ENCODE results near the gene PDGFB. TPM values are rescaled to one million over a fixed set of nuclear protein-coding genes. Genes with fewer than 3 reads are reported as not detected.

The PDGFB gene
- total and polyA plus RNA-seq, 2 of the 4 experiments (the other 2 are of a cell fraction): 0.07 TPM; not detected in 1

GRCh38 chr22:39284983-39285382 is 40.2 kb upstream of the PDGFB start:
- Histone ChIP-seq H2BK120ac (ENCODE audit: low read depth, low read length) (no peak overlapping the region), H2AK5ac (ENCODE audit: low read depth, low read length) (0 out of 2 replicates have a peak overlapping the region, but pooled peaks have one; percentile 56), H3K18ac (ENCODE audit: low read depth, low read length) (no peak overlapping the region), H3K36me3 (ENCODE audit: control insufficient read depth, insufficient read depth, low read length) (no peaks in the 10 kb centered on the region), H3K4me2 (ENCODE audit: low read depth, low read length) (no peak overlapping the region), H3K23ac (ENCODE audit: low read depth, low read length) (no peak overlapping the region), H3K27ac (ENCODE audit: insufficient read depth, low read length) (no peak overlapping the region), H3K9ac (ENCODE audit: low read depth, low read length) (no peak overlapping the region), H3K4me3 (ENCODE audit: insufficient read depth, low read depth, low read length) (no peak overlapping the region), H3K4ac (ENCODE audit: low read depth, low read length) (peak overlapping the region; percentile 95; the same call in 1 of the 2 replicates), H4K91ac (ENCODE audit: insufficient read depth, low read depth, low read length) (no peak overlapping the region; the same call in 1 of the 2 replicates), H2BK15ac (ENCODE audit: low read depth, low read length) (peak overlapping the region; percentile 76; the same call in 1 of the 3 replicates), H2AK9ac (replicated peaks; ENCODE audit: low read depth, low read length, poor library complexity) (no peak overlapping the region), H3K79me1 (ENCODE audit: low read depth in 1 of 2, low read length in 2 of 2) (no peaks in the 10 kb centered on the region), H2BK5ac (ENCODE audit: low read depth, low read length, poor library complexity, severe bottlenecking) (no peak overlapping the region), H3K9me3 (ENCODE audit: control insufficient read depth, insufficient read depth, low read length) (peaks cover 8% of the 10 kb centered on the region), H3K4me1 (ENCODE audit: control insufficient read depth, insufficient read depth, low read length) (peaks cover 16% of the 10 kb centered on the region), H3K14ac (replicated peaks; ENCODE audit: low read depth, low read length) (no peak overlapping the region), H3K27me3 (ENCODE audit: control insufficient read depth, insufficient read depth, low read length) (no peaks in the 10 kb centered on the region; the same call in 1 of the 2 replicates), H3K56ac (ENCODE audit: extremely low read depth, insufficient read depth, low read length) (no peak overlapping the region), H3K9me1 (ENCODE audit: insufficient read depth, low read length) (peaks cover 13% of the 10 kb centered on the region), H4K8ac (ENCODE audit: low read depth in 2 of 2, low read length in 2 of 2) (no peak overlapping the region), H4K20me1 (ENCODE audit: insufficient read depth, low read length) (no peaks in the 10 kb centered on the region), H4K5ac (ENCODE audit: low read depth, low read length) (no peak overlapping the region), H2BK20ac (ENCODE audit: low read depth, low read length) (no peak overlapping the region), H2AFZ (replicated peaks; ENCODE audit: low read length, poor library complexity) (no peak overlapping the region)
- no CpG with 5 or more reads among the region's 3 CpGs for WGBS, 2 experiments (ENCODE audit: extremely low coverage in 2 of 2, insufficient read length in 1 of 2)
- ChIA-PET CTCF (no interaction called here), POLR2A (ENCODE audit: unreplicated experiment) (no interaction called here)
- intact Hi-C loops (cut with micrococcal nuclease): no loop called here
- no peak for ATAC-seq (ENCODE audit: low read depth)
- DNase-seq: no peak
- BruUV-seq (replicated peaks): no TSS peak
- TF ChIP-seq CTCF (conservative IDR thresholded peaks at IDR 0.05; ENCODE audit: low read depth, low read length) (no peak), ELK1 (IDR thresholded peaks at IDR 0.05; ENCODE audit: borderline replicate concordance, low read depth, low read length) (no peak), FOS (IDR thresholded peaks at IDR 0.05; ENCODE audit: low read depth, low read length) (no peak), RFX5 (IDR thresholded peaks at IDR 0.05; ENCODE audit: low read depth, low read length) (no peak), BHLHE40 (IDR thresholded peaks at IDR 0.05; ENCODE audit: low read depth, low read length) (no peak), RCOR1 (IDR thresholded peaks at IDR 0.05; ENCODE audit: insufficient replicate concordance, low read length) (no peak), RAD21 (IDR thresholded peaks at IDR 0.05; ENCODE audit: low read length) (no peak), MAZ (IDR thresholded peaks at IDR 0.05; ENCODE audit: borderline replicate concordance, low read depth, low read length) (no peak), POLR2A (IDR thresholded peaks at IDR 0.05; ENCODE audit: low read depth, low read length) (no peak), SMC3 (IDR thresholded peaks at IDR 0.05; ENCODE audit: low read depth, low read length) (no peak), CEBPB (IDR thresholded peaks at IDR 0.05; ENCODE audit: low read depth, low read length) (no peak), NFE2L2 (IDR thresholded peaks at IDR 0.05; ENCODE audit: low read depth, low read length) (no peak), MAFK (IDR thresholded peaks at IDR 0.05; ENCODE audit: low read depth, low read length) (no peak), MXI1 (IDR thresholded peaks at IDR 0.05; ENCODE audit: borderline replicate concordance, low read depth, low read length) (no peak), USF2 (IDR thresholded peaks at IDR 0.05; ENCODE audit: low read depth, low read length) (no peak)
- dilution Hi-C loops (cut with HindIII; ENCODE audit: low sequenced_read_pairs, unreplicated experiment): no loop called here
- in situ Hi-C loops (cut with MboI; ENCODE audit: low sequenced_read_pairs): no loop called here

All from IMR-90 (cell line).